Measurements from ENCODE around the gene SYCP2L.

Gene SYCP2L

DNA sequence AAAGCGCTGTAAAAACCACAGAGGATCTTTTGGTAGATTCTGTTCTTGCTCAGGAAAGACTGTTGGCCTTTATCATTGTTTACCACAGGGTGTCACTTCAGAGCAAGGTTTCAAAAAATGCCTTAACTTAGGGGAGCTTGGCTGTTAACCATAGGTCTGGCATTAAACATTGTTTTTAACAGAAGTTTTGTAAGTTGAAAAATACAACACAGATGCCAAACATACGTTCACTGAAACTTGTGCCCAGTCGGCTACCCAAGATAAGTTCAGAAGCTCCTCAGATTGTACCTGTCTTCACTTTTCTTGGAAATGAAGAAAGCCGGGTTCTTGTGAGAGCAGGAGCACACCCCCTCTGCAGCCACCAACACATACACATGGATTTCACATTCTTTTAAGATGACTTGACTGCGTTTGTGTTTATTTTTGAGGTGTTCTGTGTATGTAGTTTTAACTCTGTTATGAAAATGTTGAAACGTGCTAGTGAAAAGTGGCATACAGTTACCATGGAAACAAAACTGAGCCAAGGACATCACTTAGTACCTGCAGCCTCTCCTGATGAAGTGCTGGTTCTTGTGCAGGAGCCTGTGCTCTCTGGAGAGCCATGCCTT, 64.9 kb downstream of the SYCP2L start:
- POLR2A ChIA-PET, result interaction anchor here (1.3 kb wide), 1 partner anchor 65 kb away, joined by 3 read pairs; the partner anchor contains the start of gene SYCP2L
- Histone ChIP-seq H3K4me1 (ENCODE audit: control insufficient read depth, insufficient read depth, low read length) (no peaks in the 10 kb centered on the region), H3K27ac (ENCODE audit: extremely low read depth, low read depth, low read length) (no peak overlapping the region), H3K9me3 (ENCODE audit: control insufficient read depth, insufficient read depth, low read depth, low read length) (no peaks in the 10 kb centered on the region), H3K4me3 (ENCODE audit: low read depth, low read length) (no peak overlapping the region), H3K36me3 (ENCODE audit: control insufficient read depth in 2 of 2, insufficient read depth in 1 of 2, low read length in 2 of 2) (peaks cover 0 to 5% of the 10 kb centered on the region in 2 experiments; a peak in 1 of 3 replicates)
- TF ChIP-seq ZFP41 (tag by site-specific recombination; IDR thresholded peaks at IDR 0.05; ENCODE audit: borderline replicate concordance) (no peak), ZNF654 (tag by site-specific recombination; IDR thresholded peaks at IDR 0.05; ENCODE audit: low read depth) (peak; percentile 50)
- CTCF ChIA-PET, result interaction anchor here (0.6 to 8.2 kb wide), 26 partner anchors 9 to 624 kb away, joined by 3 to 174 read pairs (median 4); no protein-coding TSS in a partner anchor

DNA sequence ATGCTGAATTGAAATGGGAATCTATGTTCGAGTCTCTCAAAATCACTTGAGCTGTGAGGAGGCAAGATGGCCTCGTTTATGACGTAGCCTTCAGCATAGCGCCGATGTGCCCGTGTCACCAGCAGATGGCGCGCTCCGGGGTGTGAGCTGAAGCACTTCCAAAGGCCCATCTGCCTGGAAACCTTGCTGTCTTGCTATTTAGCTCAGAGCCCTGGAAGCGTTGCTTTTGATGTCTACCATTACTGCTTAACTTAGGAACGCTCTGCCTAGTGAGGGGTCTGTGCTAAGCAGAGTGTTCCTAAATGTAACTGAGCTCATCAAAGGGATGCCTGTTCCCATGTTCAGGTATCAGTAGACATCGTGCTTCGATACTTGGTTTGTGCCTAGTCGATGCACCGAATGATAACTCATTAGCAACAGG, 67.7 kb downstream of the SYCP2L start:
- TF ChIP-seq ZNF660 (tag by site-specific recombination; IDR thresholded peaks at IDR 0.05) (peak; percentile 32; the same call in 1 of the 2 replicates), ZNF621 (tag by site-specific recombination; IDR thresholded peaks at IDR 0.05) (no peak), ZSCAN30 (tag by site-specific recombination; IDR thresholded peaks at IDR 0.05) (peak; percentile 75; the same call in 1 of the 2 replicates), ZNF600 (tag by site-specific recombination; IDR thresholded peaks at IDR 0.05) (no peak), TRIM28 (IDR thresholded peaks at IDR 0.05; ENCODE audit: borderline replicate concordance, low read length) (peak; percentile 45; the same call in 1 of the 2 replicates), ZBTB17 (tag by site-specific recombination; IDR thresholded peaks at IDR 0.05) (peak; percentile 44), ZBTB21 (tag by site-specific recombination; IDR thresholded peaks at IDR 0.05) (peak; percentile 67; the same call in 1 of the 2 replicates), ZNF654 (tag by site-specific recombination; IDR thresholded peaks at IDR 0.05; ENCODE audit: low read depth) (peak; percentile 59), ZNF629 (tag by site-specific recombination; IDR thresholded peaks at IDR 0.05) (0 out of 2 replicates have a peak, but pooled peaks have one; percentile 61), ZNF19 (tag by site-specific recombination; IDR thresholded peaks at IDR 0.05; ENCODE audit: low read depth) (no peak), ZNF426 (tag by site-specific recombination; IDR thresholded peaks at IDR 0.05) (no peak), IKZF3 (tag by site-specific recombination; IDR thresholded peaks at IDR 0.05) (no peak), TCF7L2 (IDR thresholded peaks at IDR 0.05; ENCODE audit: borderline replicate concordance, low read depth, low read length) (peak; percentile 16; the same call in 1 of the 2 replicates), YY1 (tag by site-specific recombination; IDR thresholded peaks at IDR 0.05) (0 out of 2 replicates have a peak, but pooled peaks have one; percentile 33)
- TF ChIP-seq, protein P1, sequence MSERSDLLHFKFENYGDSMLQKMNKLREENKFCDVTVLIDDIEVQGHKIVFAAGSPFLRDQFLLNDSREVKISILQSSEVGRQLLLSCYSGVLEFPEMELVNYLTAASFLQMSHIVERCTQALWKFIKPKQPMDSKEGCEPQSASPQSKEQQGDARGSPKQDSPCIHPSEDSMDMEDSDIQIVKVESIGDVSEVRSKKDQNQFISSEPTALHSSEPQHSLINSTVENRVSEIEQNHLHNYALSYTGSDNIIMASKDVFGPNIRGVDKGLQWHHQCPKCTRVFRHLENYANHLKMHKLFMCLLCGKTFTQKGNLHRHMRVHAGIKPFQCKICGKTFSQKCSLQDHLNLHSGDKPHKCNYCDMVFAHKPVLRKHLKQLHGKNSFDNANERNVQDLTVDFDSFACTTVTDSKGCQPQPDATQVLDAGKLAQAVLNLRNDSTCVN (tag by site-specific recombination; optimal IDR thresholded peaks at IDR 0.05), result no peak
- TF ChIP-seq, protein P2, sequence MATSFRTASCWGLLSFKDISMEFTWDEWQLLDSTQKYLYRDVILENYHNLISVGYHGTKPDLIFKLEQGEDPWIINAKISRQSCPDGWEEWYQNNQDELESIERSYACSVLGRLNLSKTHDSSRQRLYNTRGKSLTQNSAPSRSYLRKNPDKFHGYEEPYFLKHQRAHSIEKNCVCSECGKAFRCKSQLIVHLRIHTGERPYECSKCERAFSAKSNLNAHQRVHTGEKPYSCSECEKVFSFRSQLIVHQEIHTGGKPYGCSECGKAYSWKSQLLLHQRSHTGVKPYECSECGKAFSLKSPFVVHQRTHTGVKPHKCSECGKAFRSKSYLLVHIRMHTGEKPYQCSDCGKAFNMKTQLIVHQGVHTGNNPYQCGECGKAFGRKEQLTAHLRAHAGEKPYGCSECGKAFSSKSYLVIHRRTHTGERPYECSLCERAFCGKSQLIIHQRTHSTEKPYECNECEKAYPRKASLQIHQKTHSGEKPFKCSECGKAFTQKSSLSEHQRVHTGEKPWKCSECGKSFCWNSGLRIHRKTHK (tag by site-specific recombination; IDR thresholded peaks at IDR 0.05), result no peak
- TF ChIP-seq, protein P3, sequence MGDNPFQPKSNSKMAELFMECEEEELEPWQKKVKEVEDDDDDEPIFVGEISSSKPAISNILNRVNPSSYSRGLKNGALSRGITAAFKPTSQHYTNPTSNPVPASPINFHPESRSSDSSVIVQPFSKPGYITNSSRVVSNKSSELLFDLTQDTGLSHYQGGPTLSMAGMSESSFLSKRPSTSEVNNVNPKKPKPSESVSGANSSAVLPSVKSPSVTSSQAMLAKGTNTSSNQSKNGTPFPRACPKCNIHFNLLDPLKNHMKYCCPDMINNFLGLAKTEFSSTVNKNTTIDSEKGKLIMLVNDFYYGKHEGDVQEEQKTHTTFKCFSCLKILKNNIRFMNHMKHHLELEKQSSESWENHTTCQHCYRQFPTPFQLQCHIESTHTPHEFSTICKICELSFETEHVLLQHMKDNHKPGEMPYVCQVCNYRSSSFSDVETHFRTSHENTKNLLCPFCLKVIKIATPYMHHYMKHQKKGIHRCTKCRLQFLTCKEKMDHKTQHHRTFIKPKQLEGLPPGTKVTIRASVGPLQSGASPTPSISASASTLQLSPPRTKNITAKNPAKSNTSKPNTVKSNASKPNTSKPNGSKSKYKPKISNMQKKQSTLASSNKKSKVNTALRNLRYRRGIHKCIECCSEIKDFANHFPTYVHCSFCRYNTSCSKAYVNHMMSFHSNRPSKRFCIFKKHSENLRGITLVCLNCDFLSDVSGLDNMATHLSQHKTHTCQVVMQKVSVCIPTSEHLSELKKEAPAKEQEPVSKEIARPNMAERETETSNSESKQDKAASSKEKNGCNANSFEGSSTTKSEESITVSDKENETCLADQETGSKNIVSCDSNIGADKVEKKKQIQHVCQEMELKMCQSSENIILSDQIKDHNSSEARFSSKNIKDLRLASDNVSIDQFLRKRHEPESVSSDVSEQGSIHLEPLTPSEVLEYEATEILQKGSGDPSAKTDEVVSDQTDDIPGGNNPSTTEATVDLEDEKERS (tag by site-specific recombination; IDR thresholded peaks at IDR 0.05), result peak; percentile 85; the same call in 1 of the 2 replicates
- TF ChIP-seq, protein P4, sequence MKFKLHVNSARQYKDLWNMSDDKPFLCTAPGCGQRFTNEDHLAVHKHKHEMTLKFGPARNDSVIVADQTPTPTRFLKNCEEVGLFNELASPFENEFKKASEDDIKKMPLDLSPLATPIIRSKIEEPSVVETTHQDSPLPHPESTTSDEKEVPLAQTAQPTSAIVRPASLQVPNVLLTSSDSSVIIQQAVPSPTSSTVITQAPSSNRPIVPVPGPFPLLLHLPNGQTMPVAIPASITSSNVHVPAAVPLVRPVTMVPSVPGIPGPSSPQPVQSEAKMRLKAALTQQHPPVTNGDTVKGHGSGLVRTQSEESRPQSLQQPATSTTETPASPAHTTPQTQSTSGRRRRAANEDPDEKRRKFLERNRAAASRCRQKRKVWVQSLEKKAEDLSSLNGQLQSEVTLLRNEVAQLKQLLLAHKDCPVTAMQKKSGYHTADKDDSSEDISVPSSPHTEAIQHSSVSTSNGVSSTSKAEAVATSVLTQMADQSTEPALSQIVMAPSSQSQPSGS (tag by site-specific recombination; IDR thresholded peaks at IDR 0.05; ENCODE audit: low read depth), result peak; percentile 86
- TF ChIP-seq, protein P5, sequence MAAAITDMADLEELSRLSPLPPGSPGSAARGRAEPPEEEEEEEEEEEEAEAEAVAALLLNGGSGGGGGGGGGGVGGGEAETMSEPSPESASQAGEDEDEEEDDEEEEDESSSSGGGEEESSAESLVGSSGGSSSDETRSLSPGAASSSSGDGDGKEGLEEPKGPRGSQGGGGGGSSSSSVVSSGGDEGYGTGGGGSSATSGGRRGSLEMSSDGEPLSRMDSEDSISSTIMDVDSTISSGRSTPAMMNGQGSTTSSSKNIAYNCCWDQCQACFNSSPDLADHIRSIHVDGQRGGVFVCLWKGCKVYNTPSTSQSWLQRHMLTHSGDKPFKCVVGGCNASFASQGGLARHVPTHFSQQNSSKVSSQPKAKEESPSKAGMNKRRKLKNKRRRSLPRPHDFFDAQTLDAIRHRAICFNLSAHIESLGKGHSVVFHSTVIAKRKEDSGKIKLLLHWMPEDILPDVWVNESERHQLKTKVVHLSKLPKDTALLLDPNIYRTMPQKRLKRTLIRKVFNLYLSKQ (tag by site-specific recombination; IDR thresholded peaks at IDR 0.05; ENCODE audit: borderline replicate concordance), result no peak
- TF ChIP-seq, protein P6, sequence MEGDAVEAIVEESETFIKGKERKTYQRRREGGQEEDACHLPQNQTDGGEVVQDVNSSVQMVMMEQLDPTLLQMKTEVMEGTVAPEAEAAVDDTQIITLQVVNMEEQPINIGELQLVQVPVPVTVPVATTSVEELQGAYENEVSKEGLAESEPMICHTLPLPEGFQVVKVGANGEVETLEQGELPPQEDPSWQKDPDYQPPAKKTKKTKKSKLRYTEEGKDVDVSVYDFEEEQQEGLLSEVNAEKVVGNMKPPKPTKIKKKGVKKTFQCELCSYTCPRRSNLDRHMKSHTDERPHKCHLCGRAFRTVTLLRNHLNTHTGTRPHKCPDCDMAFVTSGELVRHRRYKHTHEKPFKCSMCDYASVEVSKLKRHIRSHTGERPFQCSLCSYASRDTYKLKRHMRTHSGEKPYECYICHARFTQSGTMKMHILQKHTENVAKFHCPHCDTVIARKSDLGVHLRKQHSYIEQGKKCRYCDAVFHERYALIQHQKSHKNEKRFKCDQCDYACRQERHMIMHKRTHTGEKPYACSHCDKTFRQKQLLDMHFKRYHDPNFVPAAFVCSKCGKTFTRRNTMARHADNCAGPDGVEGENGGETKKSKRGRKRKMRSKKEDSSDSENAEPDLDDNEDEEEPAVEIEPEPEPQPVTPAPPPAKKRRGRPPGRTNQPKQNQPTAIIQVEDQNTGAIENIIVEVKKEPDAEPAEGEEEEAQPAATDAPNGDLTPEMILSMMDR (tag by site-specific recombination; IDR thresholded peaks at IDR 0.05), result peak; percentile 80
- H3K36me3 ChIP-seq (ENCODE audit: control insufficient read depth in 2 of 2, insufficient read depth in 1 of 2, low read length in 2 of 2), result peaks cover 0 to 7% of the 10 kb centered on the region in 2 experiments; a peak in 1 of 3 replicates
- POLR2A ChIA-PET, result interaction anchor here (0.5 to 1.2 kb wide), 3 partner anchors 76 to 139 kb away, joined by 3 to 6 read pairs (median 5); partner anchors contain the start of gene SMIM13
- no peaks in the 10 kb centered on the region for H3K4me1 ChIP-seq (ENCODE audit: control insufficient read depth, insufficient read depth, low read length)
- CTCF ChIA-PET, result interaction anchor here (0.5 to 8.2 kb wide), 55 partner anchors 9 to 621 kb away, joined by 3 to 174 read pairs (median 5); partner anchors contain the start of gene SYCP2L
- no peak overlapping the region for H3K4me3 ChIP-seq (ENCODE audit: low read depth, low read length)
- H3K27ac ChIP-seq (ENCODE audit: extremely low read depth, low read depth, low read length), result no peak overlapping the region
- H3K9me3 ChIP-seq (ENCODE audit: control insufficient read depth, insufficient read depth, low read depth, low read length), result no peaks in the 10 kb centered on the region
